Neural crest cell (in vitro differentiated cells): ENCODE measurements around the gene PGM5. TPM values are rescaled to one million over a fixed set of nuclear protein-coding genes. Genes with fewer than 3 reads are reported as not detected.
A peak's percentile ranks its signal among the peaks of the same experiment; 100 is the strongest.

Source experiments
- DNase-seq: peaks from one replicate; pipeline ENCODE4 v3.0.0; 2021; ENCODE audit warnings: low read depth, mixed read lengths, low spot score
- H3K27ac Mint-ChIP-seq: one replicate; pipeline ENCODE4 v1.8.0; 2021; ENCODE audit warnings: mild to moderate bottlenecking, mixed read lengths; ENCODE audit not compliant: unreplicated experiment
- H3K27me3 Mint-ChIP-seq: 2 replicates; pipeline ENCODE4 v1.8.0; 2021; ENCODE audit warnings: low read depth, mild to moderate bottlenecking, mixed read lengths
- H3K36me3 Mint-ChIP-seq: 2 replicates; pipeline ENCODE4 v1.8.0; 2021; ENCODE audit warnings: low read depth, mild to moderate bottlenecking, mixed read lengths
- H3K4me1 Mint-ChIP-seq: 2 replicates; pipeline ENCODE4 v1.8.0; 2021; ENCODE audit warnings: mixed read lengths
- H3K4me3 Mint-ChIP-seq: one replicate; pipeline ENCODE4 v1.8.0; 2021; ENCODE audit warnings: mild to moderate bottlenecking, mixed read lengths
- H3K9me3 Mint-ChIP-seq: 2 replicates; pipeline ENCODE4 v1.8.0; 2021; ENCODE audit warnings: mixed read lengths
- total RNA-seq: library from RNA; stranded (reverse); gene quantifications from 2 replicates; pipeline ENCODE4 v1.2.1, GENCODE V29; 2021
- TF ChIP-seq, protein P1 (sequence below): fragments of 200-600 bp; sonication (generic); conservative IDR thresholded peaks from 2 replicates; pipeline ENCODE4 v1.5.0; 2021; ENCODE audit warnings: antibody characterized with exemption, mild to moderate bottlenecking

The PGM5 gene
- total RNA-seq, 1 donor from 2014 or later, result 0.16 TPM

DNA sequence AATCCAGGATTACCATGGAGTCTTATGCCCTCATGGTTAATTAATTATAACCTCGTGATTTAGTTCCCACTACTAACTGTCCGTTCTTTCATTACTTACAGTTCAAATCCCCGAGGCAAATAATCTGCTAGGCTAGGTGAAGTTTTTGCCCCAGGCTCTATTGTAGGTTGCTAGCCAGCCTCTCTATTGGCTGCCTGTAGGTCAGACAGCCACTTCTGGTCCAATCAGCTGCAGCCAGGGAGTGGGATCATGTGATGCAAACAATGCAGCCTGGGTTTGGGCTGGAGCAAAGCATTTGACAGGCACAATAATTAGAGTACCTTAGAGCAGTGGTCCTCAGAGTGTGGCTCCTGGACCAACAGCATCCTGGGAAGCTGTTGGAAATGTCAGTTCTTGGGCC is 166.5 kb downstream of the PGM5 start:
- Mint-ChIP-seq H3K4me1 (no peaks in the 10 kb centered on the region), H3K27ac (no peak overlapping the region)

DNA sequence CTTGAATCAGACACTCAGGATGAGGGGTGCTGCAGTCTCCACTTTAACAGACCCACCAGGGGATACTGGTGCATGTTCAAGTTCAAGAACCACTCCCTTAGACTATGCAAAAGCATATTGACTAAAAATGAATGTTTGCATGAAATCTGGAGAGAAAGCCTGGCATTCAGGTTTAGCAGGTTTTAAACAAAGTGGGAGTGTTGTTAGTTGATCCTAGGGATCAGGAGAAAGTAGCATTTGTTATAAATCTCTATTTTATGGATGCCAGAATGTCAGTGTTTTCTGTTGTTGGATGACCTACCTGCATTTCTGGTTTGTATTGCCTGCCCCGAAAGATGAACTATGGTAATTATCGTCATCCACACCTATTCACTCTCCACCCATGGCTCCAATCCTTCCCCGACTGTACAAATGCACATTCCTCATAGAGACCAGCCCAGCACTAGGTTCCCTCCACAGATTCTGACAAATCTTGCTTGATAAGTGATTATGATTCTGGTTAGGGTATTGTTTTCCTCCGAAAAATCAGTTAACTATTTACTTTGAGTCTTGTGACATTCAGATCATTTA is 167.0 kb downstream of the PGM5 start:
- H3K27ac Mint-ChIP-seq, result no peak overlapping the region
- H3K9me3 Mint-ChIP-seq, result peaks cover 3% of the 10 kb centered on the region
- H3K27me3 Mint-ChIP-seq, result peaks cover 58% of the 10 kb centered on the region
- DNase-seq, result no peak
- TF ChIP-seq, protein P1, sequence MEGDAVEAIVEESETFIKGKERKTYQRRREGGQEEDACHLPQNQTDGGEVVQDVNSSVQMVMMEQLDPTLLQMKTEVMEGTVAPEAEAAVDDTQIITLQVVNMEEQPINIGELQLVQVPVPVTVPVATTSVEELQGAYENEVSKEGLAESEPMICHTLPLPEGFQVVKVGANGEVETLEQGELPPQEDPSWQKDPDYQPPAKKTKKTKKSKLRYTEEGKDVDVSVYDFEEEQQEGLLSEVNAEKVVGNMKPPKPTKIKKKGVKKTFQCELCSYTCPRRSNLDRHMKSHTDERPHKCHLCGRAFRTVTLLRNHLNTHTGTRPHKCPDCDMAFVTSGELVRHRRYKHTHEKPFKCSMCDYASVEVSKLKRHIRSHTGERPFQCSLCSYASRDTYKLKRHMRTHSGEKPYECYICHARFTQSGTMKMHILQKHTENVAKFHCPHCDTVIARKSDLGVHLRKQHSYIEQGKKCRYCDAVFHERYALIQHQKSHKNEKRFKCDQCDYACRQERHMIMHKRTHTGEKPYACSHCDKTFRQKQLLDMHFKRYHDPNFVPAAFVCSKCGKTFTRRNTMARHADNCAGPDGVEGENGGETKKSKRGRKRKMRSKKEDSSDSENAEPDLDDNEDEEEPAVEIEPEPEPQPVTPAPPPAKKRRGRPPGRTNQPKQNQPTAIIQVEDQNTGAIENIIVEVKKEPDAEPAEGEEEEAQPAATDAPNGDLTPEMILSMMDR, result no peak
- H3K4me3 Mint-ChIP-seq, result no peak overlapping the region
- no peaks in the 10 kb centered on the region for H3K36me3 Mint-ChIP-seq
- H3K4me1 Mint-ChIP-seq, result no peaks in the 10 kb centered on the region

More for the DNA sequence above, 166.5 kb downstream of the PGM5 start:
- DNase-seq, result no peak
- no peak overlapping the region for H3K4me3 Mint-ChIP-seq
- TF ChIP-seq, protein P1, result no peak
- peaks cover 6% of the 10 kb centered on the region for H3K9me3 Mint-ChIP-seq
- peaks cover 59% of the 10 kb centered on the region for H3K27me3 Mint-ChIP-seq
- H3K36me3 Mint-ChIP-seq, result no peaks in the 10 kb centered on the region

DNA sequence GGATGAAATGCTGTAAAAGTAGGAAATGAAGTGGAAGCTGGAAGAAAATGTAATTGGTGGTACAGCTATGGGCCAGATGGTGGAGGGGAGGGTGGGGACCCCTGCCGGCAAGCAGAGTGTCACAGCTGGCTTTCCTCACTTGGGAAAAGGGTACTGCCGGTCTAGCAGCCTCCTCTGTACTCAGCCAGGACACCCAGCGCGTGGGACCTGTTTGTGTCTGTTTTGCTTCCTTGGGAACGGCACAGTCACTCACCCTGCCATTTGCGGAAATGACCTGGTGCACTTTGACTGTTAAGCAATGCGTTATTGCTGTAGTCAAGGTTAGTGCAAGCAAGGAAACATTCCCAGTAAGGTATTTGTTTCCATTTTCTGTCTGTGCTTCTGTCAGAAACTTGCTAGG is 174.2 kb downstream of the PGM5 start:
- Mint-ChIP-seq H3K4me3 (no peak overlapping the region), H3K27ac (no peak overlapping the region), H3K9me3 (no peaks in the 10 kb centered on the region), H3K4me1 (no peaks in the 10 kb centered on the region), H3K27me3 (peaks cover 71% of the 10 kb centered on the region), H3K36me3 (no peaks in the 10 kb centered on the region)
- TF ChIP-seq, protein P1, result peak; percentile 43
- DNase-seq, result no peak

DNA sequence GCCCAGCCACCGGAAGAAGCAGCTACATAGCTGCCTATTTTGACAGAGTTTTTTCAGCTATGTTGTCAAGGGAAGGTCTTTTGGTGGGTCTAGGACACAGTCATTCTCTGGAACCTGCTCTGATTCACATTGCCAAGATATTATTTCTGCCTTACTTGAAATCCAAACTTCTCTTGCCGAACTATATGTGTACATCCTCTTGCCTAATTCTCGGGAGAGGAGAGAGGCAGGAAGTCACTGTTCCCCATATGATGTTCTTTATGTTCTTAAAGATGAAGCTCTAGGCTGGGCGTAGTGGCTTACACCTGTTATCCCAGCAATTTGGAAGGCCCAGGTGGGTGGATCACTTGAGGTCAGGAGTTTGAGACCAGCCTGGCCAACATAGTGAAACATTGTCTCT is 175.7 kb downstream of the PGM5 start:
- H3K36me3 Mint-ChIP-seq, result no peaks in the 10 kb centered on the region
- no peak overlapping the region for H3K4me3 Mint-ChIP-seq
- no peaks in the 10 kb centered on the region for H3K9me3 Mint-ChIP-seq
- no peaks in the 10 kb centered on the region for H3K4me1 Mint-ChIP-seq
- peaks cover 68% of the 10 kb centered on the region for H3K27me3 Mint-ChIP-seq
- TF ChIP-seq, protein P1, result no peak
- H3K27ac Mint-ChIP-seq, result no peak overlapping the region
- no peak for DNase-seq

DNA sequence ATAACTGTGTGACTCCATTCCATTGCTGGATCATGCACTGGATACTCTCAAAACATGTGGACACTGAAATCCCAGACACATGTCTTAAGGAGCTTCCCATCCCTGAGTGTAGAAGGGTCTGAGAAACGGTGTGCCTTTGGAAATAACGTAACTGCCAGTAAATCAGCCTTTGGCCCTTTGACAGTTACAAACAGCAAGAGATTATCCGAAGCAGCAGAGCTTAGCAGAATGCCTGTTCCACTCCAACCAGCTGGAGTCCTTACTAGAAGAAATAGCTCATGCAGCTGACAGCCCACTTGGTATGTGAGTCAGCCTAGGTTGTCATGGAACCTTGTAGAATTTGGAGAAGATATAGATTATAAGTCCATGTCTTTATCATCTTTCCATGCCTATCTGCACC is 177.3 kb downstream of the PGM5 start:
- no peak overlapping the region for H3K4me3 Mint-ChIP-seq
- H3K36me3 Mint-ChIP-seq, result no peaks in the 10 kb centered on the region
- TF ChIP-seq, protein P1, result no peak
- no peak overlapping the region for H3K27ac Mint-ChIP-seq
- no peaks in the 10 kb centered on the region for H3K9me3 Mint-ChIP-seq
- H3K27me3 Mint-ChIP-seq, result peaks cover 67% of the 10 kb centered on the region
- no peak for DNase-seq
- H3K4me1 Mint-ChIP-seq, result no peaks in the 10 kb centered on the region
